T-helper 1 cell (primary cell): Measurements from ENCODE around the gene SLC35B1.
A peak's percentile ranks its signal among the peaks of the same experiment; 100 is the strongest.

ENCODE experiments used
- DNase-seq, 5 donors: peaks; one replicate each; pipeline ENCODE4 v3.0.0-alpha.2; 2012 to 2020
- total RNA-seq, 4 donors: gene quantifications; one replicate each; lab custom pipeline; 2026; lab: John Stamatoyannopoulos, UW

The SLC35B1 gene, protein sequence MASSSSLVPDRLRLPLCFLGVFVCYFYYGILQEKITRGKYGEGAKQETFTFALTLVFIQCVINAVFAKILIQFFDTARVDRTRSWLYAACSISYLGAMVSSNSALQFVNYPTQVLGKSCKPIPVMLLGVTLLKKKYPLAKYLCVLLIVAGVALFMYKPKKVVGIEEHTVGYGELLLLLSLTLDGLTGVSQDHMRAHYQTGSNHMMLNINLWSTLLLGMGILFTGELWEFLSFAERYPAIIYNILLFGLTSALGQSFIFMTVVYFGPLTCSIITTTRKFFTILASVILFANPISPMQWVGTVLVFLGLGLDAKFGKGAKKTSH
- total RNA-seq = 26.0 to 31.4 (median 29.1) reads per million in 4 donors

DNA sequence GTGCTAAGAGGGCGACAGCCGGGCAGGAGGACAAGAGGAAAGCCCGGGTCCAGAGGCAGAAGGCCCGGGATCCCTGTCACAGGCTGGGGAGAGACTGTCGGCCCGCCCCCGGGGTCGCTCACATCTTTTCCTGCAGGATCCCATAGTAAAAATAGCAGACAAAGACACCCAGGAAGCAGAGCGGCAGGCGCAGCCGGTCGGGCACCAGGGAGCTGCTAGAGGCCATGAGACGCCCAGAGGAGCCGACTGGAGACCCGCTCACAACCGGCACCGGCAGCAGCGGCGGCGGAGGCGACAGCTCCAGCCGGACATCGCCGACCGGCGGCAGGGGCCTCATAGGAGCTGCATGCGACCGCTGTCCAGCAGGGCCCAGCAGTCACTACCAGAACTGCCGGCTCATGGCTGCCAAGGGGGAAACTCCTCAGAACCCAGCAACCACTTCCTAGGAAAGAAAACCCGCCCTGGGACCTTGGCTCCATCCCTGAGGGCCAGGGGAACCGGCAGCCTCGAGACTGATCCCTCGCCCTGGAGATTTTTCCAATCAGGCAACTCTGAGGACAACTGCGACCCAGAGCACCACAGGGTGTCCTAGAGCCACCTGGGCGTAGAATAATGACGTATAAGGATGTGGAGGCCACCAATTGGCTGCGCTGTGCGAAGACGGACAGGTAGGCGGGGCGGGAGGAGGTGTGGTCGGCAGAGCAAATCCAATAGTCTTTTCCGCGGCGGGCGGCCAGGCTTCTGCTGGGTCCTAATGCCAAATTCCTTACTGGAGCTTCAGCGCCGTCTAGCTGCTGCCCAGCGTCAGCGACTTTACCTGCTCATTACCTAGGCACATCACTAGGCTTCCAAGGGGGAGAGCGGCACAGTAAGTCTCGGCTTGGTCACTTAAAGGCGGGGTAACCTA is at the start of gene SLC35B1:
TSS of gene SLC35B1 (minus strand) at position 357 of the 907 bp plus-strand sequence. CDS start at position 226, 131 bp downstream.
- DNase-seq = peak; percentile 94 to 99 (median 97)

DNA sequence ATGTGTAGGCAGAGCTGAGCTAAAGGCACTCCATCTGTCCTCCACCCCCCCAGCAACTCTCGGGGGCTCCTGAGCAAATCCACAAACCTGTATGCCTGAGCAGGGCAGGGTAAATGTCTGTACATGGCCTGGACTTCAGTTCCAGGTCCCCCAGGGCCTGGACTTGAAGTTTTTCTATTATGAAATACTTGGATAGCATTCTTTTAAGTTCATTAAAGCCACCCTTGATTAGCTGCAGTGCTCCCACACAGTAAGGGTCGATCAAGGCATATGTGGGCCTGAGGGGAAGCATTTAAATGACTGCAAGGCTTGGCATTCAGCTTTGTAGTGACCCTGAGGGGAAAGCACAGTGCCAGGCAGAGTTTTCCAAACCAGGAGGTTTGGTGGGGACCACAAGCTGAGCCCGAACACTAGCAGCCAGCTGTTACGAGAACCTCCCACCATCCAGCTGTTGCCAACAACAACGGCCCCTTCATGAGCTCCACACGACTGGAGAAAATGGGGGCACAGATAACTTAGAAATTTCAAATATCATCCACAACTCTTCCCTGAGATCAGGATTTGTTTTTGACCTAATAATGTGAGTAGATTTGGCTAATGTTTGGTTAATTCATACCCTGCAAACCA is 49.5 kb upstream of the SLC35B1 start:
- DNase-seq = no peak

DNA sequence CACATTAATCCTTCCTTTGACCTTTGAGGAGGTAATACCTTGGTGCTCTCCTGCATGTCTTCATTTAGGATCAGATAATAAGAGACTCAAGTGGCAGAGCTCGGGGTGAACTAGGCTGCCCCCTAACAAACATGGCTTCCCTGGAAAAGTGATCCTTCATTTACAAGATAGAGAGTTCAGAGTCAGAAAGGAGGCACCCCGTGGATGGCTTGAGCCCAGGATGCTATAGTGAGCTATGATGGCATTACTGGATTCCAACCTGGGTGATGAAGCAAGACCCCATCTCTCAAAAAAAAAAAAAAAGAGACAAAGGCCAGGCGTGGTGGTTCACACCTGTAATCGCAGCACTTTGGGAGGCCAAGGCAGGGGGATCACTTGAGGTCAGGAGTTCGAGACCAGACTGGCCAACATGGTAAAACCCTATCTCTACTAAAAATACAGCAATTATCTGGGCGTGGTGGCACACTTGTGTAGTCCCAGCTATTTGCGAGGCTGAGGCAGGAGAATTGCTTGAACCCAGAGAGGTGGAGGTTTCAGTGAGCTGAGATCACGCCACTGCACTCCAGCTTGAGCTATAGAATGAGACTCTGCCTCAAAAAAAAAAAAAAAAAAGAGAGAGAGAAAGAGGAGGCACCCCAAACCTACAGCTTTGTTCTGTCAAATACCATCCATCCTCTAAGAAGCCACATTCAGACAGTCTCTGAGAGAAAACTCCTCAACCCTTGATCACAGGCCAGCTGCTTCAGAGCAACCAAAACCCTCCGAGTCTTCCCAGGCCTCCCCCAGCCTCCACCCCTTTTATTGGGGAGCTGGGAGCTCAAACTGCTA is 48.8 kb upstream of the SLC35B1 start:
- DNase-seq = no peak

DNA sequence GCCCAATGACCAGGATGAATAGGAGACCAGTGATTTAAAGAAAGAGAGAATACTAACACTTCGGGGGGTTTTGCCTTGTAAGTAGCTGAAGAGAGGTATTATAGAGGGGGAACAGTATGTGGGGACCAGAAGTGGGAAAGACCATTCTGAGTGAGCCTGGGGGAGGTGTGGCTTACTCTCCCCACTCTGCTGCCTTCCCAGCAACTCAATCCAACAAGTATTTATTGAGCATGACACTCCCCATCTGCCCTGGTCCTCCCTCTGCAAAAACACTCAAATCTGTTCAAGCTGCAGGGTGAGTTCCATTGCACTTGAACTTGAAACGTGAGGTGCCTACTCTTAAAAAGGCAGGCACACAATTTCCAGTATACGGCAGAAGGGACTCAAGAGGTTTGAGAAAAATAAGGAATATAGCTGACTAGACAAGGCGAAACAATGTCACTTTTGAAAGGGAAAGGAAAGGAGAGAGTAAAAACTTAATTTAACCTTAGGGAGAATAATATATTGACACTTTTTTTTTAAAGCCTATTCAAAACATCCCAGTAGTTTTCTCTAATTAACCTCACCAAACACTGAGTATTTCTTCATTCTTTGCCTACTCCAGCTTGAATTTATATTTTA is 48.0 kb upstream of the SLC35B1 start:
- no peak for DNase-seq

DNA sequence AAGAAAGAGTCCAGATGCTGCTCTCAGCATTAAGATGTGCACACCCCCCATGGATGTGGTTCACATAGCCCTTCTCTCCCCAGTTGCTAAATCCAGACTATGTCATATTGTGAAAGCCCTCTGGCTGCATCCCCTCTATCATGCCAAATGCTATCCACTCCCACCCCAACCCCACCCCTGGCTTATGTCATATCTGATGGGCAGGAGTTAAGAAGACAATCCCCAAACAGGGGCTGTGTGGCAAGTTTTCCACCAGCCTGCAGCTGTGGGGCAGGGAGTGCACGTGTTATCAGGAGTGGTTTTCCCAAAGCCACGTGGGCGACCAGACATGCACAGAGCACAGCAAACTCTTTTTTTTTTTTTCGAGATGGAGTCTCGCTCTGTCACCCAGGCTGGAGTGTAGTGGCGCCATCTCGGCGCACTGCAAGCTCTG is 46.2 kb upstream of the SLC35B1 start:
- DNase-seq = no peak

DNA sequence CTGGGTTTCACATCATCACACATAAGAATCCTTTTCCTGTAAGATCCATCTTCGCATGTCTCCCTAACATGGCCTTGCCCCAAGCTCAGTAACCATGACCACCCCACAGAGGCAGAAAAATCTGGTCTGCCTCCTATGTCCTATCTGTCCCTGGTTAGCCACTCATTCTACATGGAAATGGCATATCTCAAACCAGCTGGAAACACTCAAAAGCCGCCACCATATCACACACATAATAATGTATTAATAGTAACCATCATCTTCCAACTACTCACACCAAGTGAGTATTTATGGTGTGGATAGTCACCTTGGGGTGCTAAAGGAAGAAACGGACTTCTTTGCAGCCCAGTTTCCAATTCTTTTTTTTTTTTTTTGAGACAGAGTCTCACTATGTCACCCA is 44.7 kb upstream of the SLC35B1 start:
- DNase-seq = no peak

DNA sequence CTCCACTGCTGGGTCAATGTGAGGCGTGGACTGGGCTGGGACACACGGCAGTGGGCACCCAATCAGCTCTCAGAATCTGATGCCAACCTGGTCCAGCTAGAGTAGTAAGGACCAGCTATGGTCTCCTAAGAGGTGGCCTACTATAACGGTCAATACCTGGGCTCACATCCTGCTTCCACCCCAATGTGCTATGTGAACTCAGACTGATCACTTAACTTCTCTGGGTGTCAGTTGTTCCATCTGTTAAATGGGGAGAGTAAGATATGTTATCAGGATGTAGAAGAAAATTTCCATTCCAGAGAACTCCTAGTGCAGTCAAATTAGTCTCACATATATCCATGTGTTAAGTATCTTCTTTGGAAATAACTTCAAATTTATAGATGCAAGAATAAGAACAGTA is 42.0 kb upstream of the SLC35B1 start:
- DNase-seq = no peak

DNA sequence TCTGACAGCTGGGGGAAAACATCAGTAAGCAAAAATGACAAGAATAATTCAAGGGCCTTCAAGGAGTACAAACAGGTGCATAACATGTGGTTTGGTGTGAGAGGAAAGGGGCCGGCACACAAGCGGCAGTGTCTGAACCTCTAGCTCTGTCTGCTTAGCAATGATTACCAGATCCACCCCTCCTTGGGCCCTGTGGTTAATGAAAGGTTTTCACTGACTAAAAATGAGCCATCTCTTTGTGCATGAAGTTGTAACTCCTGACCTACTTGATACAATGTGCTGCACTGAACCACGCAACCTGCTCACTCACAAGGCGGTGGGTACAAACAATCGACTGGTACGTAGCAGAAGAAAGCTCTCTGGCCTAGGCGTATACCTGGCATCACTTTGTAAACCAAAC is 41.0 kb upstream of the SLC35B1 start:
- peak; percentile 15 to 90 (median 49) for DNase-seq

DNA sequence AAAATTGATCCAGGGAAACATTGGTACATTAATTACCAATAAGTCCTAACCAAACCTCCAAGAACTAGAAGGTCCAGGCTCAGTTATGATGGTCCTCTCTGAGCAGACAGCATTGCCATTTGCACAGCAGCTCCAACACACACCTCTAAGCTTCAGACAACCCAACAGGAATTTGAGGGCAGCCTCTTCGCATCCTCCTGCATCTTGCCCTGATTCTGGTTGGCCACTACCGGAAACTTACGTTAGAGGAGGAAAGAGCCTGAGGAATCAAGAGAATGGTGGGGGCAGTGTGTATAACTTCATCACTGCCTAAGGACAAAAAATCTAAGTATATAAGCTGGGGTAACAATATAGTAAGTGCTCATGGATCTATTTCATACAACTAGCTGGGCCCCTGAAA is 40.5 kb upstream of the SLC35B1 start:
- peak in 3 of 5 donors; percentile 18 to 38 (median 21) for DNase-seq

DNA sequence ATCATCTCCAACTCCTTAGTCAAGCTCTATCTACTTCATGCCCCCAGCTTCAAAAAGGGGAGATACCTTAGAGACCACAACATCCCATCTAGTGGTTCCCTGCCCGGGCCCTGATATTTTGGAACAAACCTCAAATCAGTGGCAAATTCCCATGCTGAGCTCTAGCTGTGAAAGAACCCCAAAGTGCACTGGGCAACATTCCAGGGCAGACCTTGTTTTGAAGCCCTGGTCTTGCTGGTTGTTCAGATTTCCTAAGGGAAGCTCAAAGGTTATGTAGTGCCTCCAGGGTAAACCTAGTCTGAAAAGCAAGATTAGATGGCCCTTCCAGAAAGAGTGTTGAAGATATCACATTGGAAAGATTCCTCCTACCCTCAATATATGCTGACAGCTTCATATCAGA is 39.9 kb upstream of the SLC35B1 start:
- DNase-seq = no peak

DNA sequence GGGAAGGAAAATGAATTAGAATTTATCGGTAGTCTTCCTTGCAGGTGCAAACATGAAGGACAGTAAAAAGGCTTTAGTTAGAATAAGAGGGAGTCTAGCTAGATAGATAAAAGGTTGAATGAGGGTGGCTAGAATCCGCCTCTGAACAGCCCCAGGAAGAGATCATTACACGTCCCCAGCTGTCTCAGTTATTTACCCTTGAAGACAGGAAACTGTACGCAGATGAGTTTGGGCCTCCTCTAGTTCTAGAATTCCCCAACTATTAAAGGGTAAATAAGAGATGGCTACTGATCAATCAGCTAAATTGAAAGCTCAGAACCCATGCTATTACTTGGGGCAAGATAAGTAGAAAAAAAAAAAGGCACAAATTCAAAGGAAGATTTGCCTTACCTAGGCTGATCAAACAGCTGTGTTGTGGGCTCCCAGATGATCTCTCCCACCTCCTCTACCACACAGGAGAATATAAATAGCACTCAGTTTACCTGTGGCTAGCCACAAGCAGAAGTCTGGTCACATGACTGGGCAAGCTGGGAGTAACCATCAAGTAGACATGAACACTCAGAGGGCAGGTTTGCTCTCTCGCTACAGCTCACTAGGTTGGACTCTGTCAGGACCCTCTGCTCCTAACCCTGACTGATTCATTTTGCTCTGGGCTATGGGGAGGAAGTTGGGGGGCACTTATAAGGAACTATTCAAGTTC is 39.2 kb upstream of the SLC35B1 start:
- peak in 3 of 5 donors; percentile 23 to 50 (median 43) for DNase-seq

DNA sequence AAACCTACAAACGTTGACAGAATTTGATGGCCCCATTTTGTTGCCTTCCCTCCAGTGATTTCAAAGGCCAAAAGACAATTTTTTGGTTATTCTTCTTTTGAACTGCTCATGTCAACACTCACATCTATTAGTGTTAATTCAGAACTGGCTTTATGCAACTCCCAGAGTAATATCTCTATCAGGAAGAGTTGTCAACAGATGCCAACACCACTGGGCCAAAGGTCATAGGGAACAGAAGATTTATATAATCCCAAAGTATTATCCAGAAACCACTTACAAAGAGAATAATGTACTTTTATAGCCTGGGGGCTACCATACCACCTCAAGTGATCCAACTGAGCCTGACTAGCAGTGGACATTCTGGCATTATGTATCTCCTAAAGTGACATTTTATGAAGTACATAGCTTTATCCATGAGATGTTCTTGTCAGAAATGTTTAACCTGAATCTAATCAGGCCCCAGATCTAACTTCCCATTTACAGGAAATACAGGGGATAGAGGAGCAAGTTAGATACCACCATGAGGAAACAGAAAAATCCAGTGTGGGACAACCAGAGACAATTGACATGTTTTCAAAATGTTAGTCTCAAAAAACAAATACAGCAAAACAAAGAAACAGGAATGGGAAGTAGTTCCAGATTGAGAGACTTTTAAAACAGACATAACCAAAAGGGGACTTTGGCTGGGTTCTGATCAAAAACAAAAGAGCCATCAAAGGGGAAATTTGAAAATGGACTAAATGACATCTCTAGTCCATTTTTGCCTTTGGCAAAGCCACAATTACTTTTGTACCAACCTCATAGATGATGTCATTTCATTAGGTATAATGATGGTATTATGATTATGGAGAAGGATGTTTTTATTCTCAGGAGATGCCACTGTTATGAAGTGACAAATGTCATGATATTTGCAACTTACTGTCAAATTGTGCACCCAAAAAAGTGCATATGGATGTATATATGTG is 37.7 kb upstream of the SLC35B1 start:
- no peak for DNase-seq

DNA sequence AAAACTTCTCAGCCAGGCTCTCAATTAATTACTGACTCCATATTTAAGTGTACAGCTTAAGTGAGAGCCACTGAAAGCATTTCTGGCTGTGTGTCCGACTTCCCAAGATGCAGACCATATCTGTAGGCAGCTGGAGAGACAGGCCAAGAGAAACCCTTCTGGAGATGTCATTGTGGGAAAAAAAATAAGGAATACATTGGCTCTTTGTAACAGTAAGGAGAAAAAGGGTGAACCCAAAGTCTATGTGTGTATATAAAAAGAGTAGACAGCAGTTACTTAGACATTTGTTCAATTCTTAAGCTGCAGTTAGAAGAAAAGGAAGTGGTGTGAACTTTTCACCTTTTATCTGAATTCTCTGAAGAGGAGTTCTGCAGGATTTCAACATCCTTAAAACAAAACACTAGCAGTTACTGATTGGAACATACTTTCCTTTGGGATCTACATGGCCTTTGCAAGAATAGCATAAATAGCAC is 34.4 kb upstream of the SLC35B1 start:
- peak in 1 of 5 donors; percentile 30 for DNase-seq

DNA sequence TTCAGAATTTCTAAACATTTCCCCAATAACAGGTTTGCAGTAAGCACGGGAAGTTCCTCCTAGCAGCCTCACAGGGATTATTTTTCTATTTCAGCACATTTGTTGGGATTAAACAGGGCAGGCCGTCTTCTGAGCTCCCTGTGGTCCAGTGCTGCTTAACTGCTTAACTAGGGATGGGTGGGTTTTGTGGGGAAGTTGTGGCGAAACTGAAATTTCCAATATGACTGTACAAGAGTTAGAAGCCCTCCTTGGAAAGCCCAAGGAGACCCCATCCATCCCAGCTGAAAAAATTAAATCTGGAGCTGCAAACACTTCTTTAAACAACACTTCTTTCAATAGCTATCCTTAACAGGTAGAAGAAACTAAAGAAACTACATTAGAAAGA is 33.9 kb upstream of the SLC35B1 start:
- DNase-seq = no peak

DNA sequence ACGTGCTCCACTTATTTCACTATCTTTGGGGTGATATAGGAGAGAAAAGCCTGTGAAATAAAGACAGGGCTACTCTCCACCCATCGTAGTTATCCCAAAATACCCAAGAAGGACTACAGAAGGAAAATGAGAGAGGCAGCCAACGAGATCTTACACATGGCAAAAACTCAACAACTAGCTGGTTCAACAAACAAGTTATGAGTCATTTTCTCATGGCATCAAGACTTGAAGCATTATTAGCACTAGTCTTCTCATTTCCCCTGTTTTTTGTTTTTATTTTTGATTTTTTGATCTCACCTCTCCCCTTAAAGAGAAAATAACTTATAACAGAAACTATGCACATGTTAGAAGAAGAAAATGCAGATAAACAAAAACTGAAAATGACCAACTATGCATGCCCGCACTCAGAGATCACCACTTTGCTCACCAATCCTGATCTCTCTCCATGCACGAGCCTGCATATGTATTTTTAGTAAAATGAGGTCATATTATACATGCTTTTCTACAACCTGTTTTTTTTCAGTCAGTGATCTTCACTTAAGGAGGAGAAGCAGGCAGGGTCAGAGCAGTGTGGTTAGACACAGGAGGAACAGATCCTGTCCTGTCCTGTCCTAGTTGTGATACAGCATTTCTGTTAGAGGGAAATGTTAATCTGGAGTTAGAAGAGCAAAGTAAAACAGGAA is 33.4 kb upstream of the SLC35B1 start:
- DNase-seq = peak in 1 of 5 donors; percentile 29

DNA sequence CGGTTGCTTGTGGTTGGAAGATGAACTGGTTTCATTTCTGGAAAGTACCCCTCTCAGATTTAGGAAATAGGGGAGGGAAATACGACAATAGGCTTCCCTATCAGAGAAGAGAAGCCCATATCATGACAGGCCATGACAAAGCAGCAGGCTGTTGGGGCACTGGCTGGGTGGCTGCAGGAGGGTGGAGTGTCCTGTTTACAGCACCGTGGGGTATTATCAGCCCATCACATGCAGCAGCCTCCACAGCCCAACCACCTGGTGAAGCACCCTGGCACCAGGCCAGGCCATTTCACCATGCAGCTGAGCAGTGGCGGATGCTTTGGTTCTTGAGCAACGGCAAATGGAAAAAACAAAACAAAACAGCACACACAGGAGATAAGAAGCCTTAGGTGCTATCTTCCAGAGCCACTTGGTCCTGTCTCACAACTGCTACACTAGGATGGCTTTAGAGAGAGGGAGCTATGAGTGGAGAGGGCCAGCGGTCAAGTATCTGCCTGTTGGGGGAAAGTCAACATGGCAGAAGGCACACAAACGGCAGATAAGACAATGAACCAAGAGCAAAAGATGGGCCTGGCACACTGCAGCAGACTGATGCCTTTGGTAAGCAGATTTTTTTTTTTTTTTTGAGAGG is 32.0 kb upstream of the SLC35B1 start:
- peak; percentile 90 to 98 (median 94) for DNase-seq

DNA sequence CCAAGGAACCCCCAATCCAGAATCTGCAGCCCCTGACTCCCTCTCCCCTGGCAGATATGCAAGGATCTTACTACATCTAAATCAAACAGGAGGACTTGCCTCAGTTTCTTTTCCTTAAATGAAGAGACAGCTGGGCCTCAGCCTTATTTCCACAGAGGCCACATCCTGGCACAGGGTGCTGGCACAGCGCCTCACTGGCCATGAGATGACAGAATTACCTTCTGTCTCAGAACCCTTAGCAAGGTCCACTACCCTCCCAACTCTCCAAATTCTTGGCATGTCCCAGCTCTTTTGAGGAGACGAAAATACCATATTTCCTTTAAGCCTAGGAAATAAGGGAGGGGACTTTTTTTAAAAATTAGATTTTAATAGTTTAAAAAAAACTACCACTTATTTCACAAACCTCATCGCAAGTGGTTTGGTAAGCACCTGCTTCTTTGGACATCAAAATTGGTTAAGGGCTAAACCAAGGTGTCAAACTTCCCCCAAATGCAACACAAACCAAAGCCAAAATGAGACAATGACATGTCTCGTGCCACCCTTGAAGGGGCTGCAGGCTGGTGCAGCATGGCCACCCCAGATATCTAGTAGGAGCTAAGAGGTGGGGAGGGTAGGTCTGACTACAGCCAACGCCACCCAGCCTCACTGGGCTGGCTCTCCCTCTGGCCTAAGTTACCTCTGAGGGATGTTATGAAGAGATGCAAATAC is 30.8 kb upstream of the SLC35B1 start:
- DNase-seq = no peak
